ENCODE data around the gene POU2F1. TPM values are rescaled to one million over a fixed set of nuclear protein-coding genes. Genes with fewer than 3 reads are reported as not detected.

The POU2F1 gene
- total RNA-seq, 8 experiments from 2014 or later = 11.4 to 29.7 (median 20.2) TPM

- Histone ChIP-seq H3K4me3 (no peak overlapping the region), H3K4me1 (replicated peaks in 1 of 2) (no peaks in the 10 kb centered on the region), H3K27ac (no peak overlapping the region)
- in situ Hi-C loops (cut with MboI; ENCODE audit: low pct_unique_long_range_greater_than_20kb in 2 of 9, low sequenced_read_pairs in 9 of 9, unreplicated experiment in 9 of 9) = loop anchor here in 1 of 9 experiments (25.0 kb wide), 1 partner anchor 93 kb away; no protein-coding TSS in a partner anchor
- 55 to 86% (median 64%) methylated on average over 3 to 10 of the region's 10 CpGs for WGBS, 10 experiments
- ATAC-seq (replicated peaks in 6 of 8) = peak in 3 of 8 experiments; percentile 22 to 80 (median 22)
Measured at GRCh38 chr1:167344615-167345385, 124.1 kb downstream of the POU2F1 start.

GRCh38 chr1:167345386-167345733 lies 124.7 kb downstream of the POU2F1 start:
- Histone ChIP-seq H3K4me3 (no peak overlapping the region), H3K27ac (no peak overlapping the region), H3K4me1 (replicated peaks in 1 of 2) (no peaks in the 10 kb centered on the region)
- in situ Hi-C loops (cut with MboI; ENCODE audit: low pct_unique_long_range_greater_than_20kb in 2 of 9, low sequenced_read_pairs in 9 of 9, unreplicated experiment in 9 of 9) = loop anchor here in 1 of 9 experiments (25.0 kb wide), 1 partner anchor 92 kb away; no protein-coding TSS in a partner anchor
- ATAC-seq (replicated peaks in 6 of 8) = no peak
- WGBS, 10 experiments = 17 to 80% (median 38%) methylated on average over 1 of the region's 1 CpG; no CpG with 5 or more reads in 3 of the 10 experiments

- H3K4me1 ChIP-seq (replicated peaks in 1 of 2) = no peaks in the 10 kb centered on the region
- in situ Hi-C loops (cut with MboI; ENCODE audit: low pct_unique_long_range_greater_than_20kb in 2 of 9, low sequenced_read_pairs in 9 of 9, unreplicated experiment in 9 of 9) = no loop called here
- ATAC-seq (replicated peaks in 6 of 8) = no peak
- WGBS, 10 experiments = 71 to 100% (median 100%) methylated on average over 1 of the region's 6 CpGs; no CpG with 5 or more reads in 6 of the 10 experiments
- H3K4me3 ChIP-seq = no peak overlapping the region
- H3K27ac ChIP-seq = no peak overlapping the region
Measured at GRCh38 chr1:167357305-167357704, 136.6 kb downstream of the POU2F1 start.

- WGBS, 10 experiments = 83 to 100% (median 96%) methylated on average over 1 to 4 of the region's 4 CpGs
- ATAC-seq (replicated peaks in 6 of 8) = no peak
- Histone ChIP-seq H3K27ac (no peak overlapping the region), H3K4me3 (no peak overlapping the region), H3K4me1 (replicated peaks in 1 of 2) (no peaks in the 10 kb centered on the region)
- in situ Hi-C loops (cut with MboI; ENCODE audit: low pct_unique_long_range_greater_than_20kb in 2 of 9, low sequenced_read_pairs in 9 of 9, unreplicated experiment in 9 of 9) = no loop called here
Measured at GRCh38 chr1:167359295-167359694, 138.6 kb downstream of the POU2F1 start.

DNA sequence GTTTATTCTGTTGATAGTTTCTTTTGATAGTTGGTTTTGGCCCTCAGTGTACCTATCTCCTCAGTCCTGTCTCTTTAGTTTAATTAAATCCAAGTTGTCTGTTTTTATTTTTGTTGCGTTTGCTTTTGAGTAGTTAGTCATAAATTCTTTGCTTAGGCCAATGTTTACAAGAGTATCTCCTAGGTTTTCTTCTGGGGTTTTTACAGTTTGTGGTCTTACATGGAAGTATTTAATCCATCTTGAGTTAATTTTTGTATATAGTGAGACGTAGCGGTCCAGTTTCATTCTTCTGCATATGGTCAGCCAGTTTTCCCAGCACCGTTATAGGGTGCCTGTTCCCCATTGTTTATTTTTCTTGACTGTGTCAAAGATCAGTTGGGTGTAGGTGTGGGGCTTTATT lies 139.4 kb downstream of the POU2F1 start:
- no peaks in the 10 kb centered on the region for H3K4me1 ChIP-seq (replicated peaks in 1 of 2)
- 56 to 100% (median 94%) methylated on average over 1 to 4 of the region's 4 CpGs for WGBS, 10 experiments
- ATAC-seq (replicated peaks in 6 of 8) = no peak
- H3K4me3 ChIP-seq = no peak overlapping the region
- in situ Hi-C loops (cut with MboI; ENCODE audit: low pct_unique_long_range_greater_than_20kb in 2 of 9, low sequenced_read_pairs in 9 of 9, unreplicated experiment in 9 of 9) = no loop called here
- no peak overlapping the region for H3K27ac ChIP-seq

DNA sequence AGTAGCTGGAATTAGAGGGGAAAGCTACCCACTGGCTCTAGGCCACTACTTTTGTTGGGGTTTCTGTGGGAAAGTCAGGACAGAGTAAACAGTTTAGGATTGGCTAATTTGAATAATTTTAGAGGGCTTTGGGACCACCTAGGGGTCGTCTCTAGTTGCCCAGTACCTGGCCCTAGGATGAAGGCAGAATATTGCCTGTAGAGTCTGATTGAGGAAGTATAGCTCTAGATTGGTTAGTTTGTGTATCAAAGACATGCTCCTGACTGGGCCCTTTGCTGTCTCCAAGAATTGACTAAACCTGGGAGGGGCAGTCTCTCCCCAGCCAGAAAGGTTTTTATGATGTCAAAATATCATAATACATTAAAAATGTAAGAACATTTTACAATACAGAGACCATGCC lies 142.0 kb downstream of the POU2F1 start:
- 55 to 100% (median 100%) methylated on average over 1 of the region's 1 CpG; no CpG with 5 or more reads in 7 of the 10 experiments for WGBS, 10 experiments
- in situ Hi-C loops (cut with MboI; ENCODE audit: low pct_unique_long_range_greater_than_20kb in 2 of 9, low sequenced_read_pairs in 9 of 9, unreplicated experiment in 9 of 9) = no loop called here
- Histone ChIP-seq H3K4me3 (no peak overlapping the region), H3K4me1 (replicated peaks in 1 of 2) (no peaks in the 10 kb centered on the region), H3K27ac (no peak overlapping the region)
- ATAC-seq (replicated peaks in 6 of 8) = peak in 2 of 8 experiments; percentile 45 to 73

GRCh38 chr1:167364826-167365225 lies 144.1 kb downstream of the POU2F1 start:
- Histone ChIP-seq H3K4me1 (replicated peaks in 1 of 2) (no peaks in the 10 kb centered on the region), H3K27ac (no peak overlapping the region), H3K4me3 (no peak overlapping the region)
- ATAC-seq (replicated peaks in 6 of 8) = peak in 2 of 8 experiments; percentile 28 to 67
- in situ Hi-C loops (cut with MboI; ENCODE audit: low pct_unique_long_range_greater_than_20kb in 2 of 9, low sequenced_read_pairs in 9 of 9, unreplicated experiment in 9 of 9) = no loop called here
- 38 to 100% (median 98%) methylated on average over 1 to 2 of the region's 2 CpGs; no CpG with 5 or more reads in 2 of the 10 experiments for WGBS, 10 experiments

DNA sequence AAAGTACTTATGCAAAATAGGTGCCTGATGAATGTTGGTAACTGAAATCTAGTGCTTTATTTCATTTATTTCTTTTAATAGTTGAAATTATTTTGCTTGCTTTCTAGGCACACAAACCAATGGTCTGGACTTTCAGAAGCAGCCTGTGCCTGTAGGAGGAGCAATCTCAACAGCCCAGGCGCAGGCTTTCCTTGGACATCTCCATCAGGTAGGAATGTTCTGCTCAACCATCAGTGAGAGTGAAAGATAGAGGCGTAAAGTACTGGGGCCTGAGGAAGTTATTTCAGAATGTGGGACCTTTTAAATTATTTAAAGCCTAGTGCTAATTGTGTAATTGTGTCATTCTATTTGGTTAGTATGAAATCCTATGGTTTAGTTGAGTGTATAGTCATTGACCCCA lies 144.7 kb downstream of the POU2F1 start:
- no peak overlapping the region for H3K27ac ChIP-seq
- ATAC-seq (replicated peaks in 6 of 8) = no peak
- H3K4me3 ChIP-seq = no peak overlapping the region
- in situ Hi-C loops (cut with MboI; ENCODE audit: low pct_unique_long_range_greater_than_20kb in 2 of 9, low sequenced_read_pairs in 9 of 9, unreplicated experiment in 9 of 9) = no loop called here
- WGBS, 10 experiments = 92 to 100% (median 100%) methylated on average over 1 to 2 of the region's 2 CpGs; no CpG with 5 or more reads in 2 of the 10 experiments
- H3K4me1 ChIP-seq (replicated peaks in 1 of 2) = peaks cover 0 to under 1% of the 10 kb centered on the region in 2 donors

DNA sequence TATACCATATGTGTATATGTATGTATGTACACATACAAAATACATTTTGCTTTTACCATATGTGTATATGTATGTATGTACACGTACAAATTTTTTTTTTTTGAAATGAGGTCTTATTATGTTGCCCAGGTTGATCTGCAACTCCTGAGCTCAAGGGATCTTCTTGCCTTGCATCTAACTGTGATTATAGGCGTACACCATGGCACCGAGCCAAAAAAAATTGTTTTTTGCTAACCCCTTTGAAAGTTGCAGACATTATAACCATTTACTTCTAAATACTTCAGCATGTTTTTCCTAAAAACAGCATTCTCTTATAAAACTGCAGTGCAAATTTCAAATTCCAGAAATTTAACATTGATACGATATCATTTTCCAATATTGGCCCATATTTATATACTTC lies 147.0 kb downstream of the POU2F1 start:
- no peak overlapping the region for H3K4me3 ChIP-seq
- H3K4me1 ChIP-seq (replicated peaks in 1 of 2) = peaks cover 6 to 9% of the 10 kb centered on the region in 2 donors
- ATAC-seq (replicated peaks in 6 of 8) = peak in 1 of 8 experiments; percentile 24
- in situ Hi-C loops (cut with MboI; ENCODE audit: low pct_unique_long_range_greater_than_20kb in 2 of 9, low sequenced_read_pairs in 9 of 9, unreplicated experiment in 9 of 9) = no loop called here
- no peak overlapping the region for H3K27ac ChIP-seq
- 53 to 100% (median 94%) methylated on average over 2 to 4 of the region's 4 CpGs for WGBS, 10 experiments

- Histone ChIP-seq H3K4me3 (no peak overlapping the region), H3K27ac (no peak overlapping the region), H3K4me1 (replicated peaks in 1 of 2) (peaks cover 6 to 9% of the 10 kb centered on the region in 2 donors)
- ATAC-seq (replicated peaks in 6 of 8) = peak in 1 of 8 experiments; percentile 58
- in situ Hi-C loops (cut with MboI; ENCODE audit: low pct_unique_long_range_greater_than_20kb in 2 of 9, low sequenced_read_pairs in 9 of 9, unreplicated experiment in 9 of 9) = no loop called here
Measured at GRCh38 chr1:167369175-167369574, 148.5 kb downstream of the POU2F1 start.

- 79 to 100% (median 86%) methylated on average over 1 to 4 of the region's 4 CpGs; no CpG with 5 or more reads in 4 of the 10 experiments for WGBS, 10 experiments
- Histone ChIP-seq H3K4me1 (replicated peaks in 1 of 2) (peaks cover 6 to 9% of the 10 kb centered on the region in 2 donors), H3K4me3 (no peak overlapping the region), H3K27ac (no peak overlapping the region)
- in situ Hi-C loops (cut with MboI; ENCODE audit: low pct_unique_long_range_greater_than_20kb in 2 of 9, low sequenced_read_pairs in 9 of 9, unreplicated experiment in 9 of 9) = no loop called here
- no peak for ATAC-seq (replicated peaks in 6 of 8)
Measured at GRCh38 chr1:167369933-167370332, 149.2 kb downstream of the POU2F1 start.

- in situ Hi-C loops (cut with MboI; ENCODE audit: low pct_unique_long_range_greater_than_20kb in 2 of 9, low sequenced_read_pairs in 9 of 9, unreplicated experiment in 9 of 9) = no loop called here
- WGBS, 10 experiments = 17 to 96% (median 69%) methylated on average over 1 to 4 of the region's 4 CpGs; no CpG with 5 or more reads in 1 of the 10 experiments
- H3K27ac ChIP-seq = no peak overlapping the region
- no peak overlapping the region for H3K4me3 ChIP-seq
- ATAC-seq (replicated peaks in 6 of 8) = peak in 5 of 8 experiments; percentile 15 to 90 (median 66)
- peaks cover 6 to 9% of the 10 kb centered on the region in 2 donors for H3K4me1 ChIP-seq (replicated peaks in 1 of 2)
Measured at GRCh38 chr1:167371030-167371429, 150.3 kb downstream of the POU2F1 start.

DNA sequence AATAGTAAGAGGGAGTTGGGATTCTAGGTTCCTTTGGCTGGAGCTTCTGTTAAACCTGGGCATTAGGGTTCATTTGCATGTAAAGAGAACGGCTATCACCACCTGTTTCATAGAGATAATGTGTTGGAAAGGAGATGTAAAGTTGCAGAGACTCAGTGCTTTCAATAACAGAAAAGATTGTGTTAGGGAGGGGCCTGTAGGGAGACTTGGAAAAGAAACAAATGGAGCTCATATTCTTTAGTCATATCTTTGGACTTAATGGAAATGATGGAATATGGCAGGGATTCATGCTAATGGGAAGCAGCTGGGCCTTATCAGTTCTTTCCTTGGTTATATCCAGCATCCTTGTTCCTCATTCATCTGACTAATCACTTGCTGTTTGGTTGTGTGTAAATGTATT lies 152.7 kb downstream of the POU2F1 start:
- no peak overlapping the region for H3K4me3 ChIP-seq
- 25 to 100% (median 42%) methylated on average over 1 of the region's 1 CpG; no CpG with 5 or more reads in 3 of the 10 experiments for WGBS, 10 experiments
- ATAC-seq (replicated peaks in 6 of 8) = peak in 2 of 8 experiments; percentile 25 to 28
- no peak overlapping the region for H3K27ac ChIP-seq
- peaks cover 6 to 9% of the 10 kb centered on the region in 2 donors for H3K4me1 ChIP-seq (replicated peaks in 1 of 2)
- in situ Hi-C loops (cut with MboI; ENCODE audit: low pct_unique_long_range_greater_than_20kb in 2 of 9, low sequenced_read_pairs in 9 of 9, unreplicated experiment in 9 of 9) = no loop called here

All from motor neuron (in vitro differentiated cells).